Gastrocnemius medialis (tissue), 4 donors: ENCODE results near the gene CHRM1. TPM values are rescaled to one million over a fixed set of nuclear protein-coding genes. Genes with fewer than 3 reads are reported as not detected.

Experiments used
- ATAC-seq, 2 donors: fragments of 150-250 bp; one replicate each; pipeline ENCODE4 v1.9.1; 2016
- DNase-seq, 2 donors: peaks; one replicate each; pipeline ENCODE4 v3.0.0-alpha.2; 2019
- H3K27ac ChIP-seq, 4 donors: fragments of 200-600 bp; sonication (generic); 1 replicate in 1 of 4; 2 replicates in 3 of 4; pipeline ENCODE4 v1.5.1; 2016 to 2018; ENCODE audit warnings: mild to moderate bottlenecking in 2 of 4, moderate library complexity in 1 of 4
- H3K27me3 ChIP-seq, 3 donors: fragments of 200-600 bp; sonication (generic) in 2 of 3; 1 replicate in 1 of 3; 2 replicates in 2 of 3; pipeline versions ENCODE4 v1.5.1 to v1.6.0; 2016 to 2019; ENCODE audit warnings: mild to moderate bottlenecking in 1 of 3, moderate library complexity in 1 of 3
- H3K36me3 ChIP-seq, 2 donors: fragments of 200-600 bp; sonication (generic) in 1 of 2; one replicate each; pipeline ENCODE4 v1.5.1; 2017 to 2018
- H3K4me1 ChIP-seq, 2 donors: fragments of 200-600 bp; sonication (generic) in 1 of 2; one replicate each; pipeline ENCODE4 v1.5.1; 2016 to 2017; ENCODE audit warnings: mild to moderate bottlenecking in 2 of 2
- H3K4me3 ChIP-seq, 4 donors: fragments of 200-600 bp; sonication (generic) in 3 of 4; 1 replicate in 1 of 4; 2 replicates in 3 of 4; pipeline ENCODE4 v1.5.1; 2016 to 2019; ENCODE audit warnings: mild to moderate bottlenecking in 2 of 4
- H3K9me3 ChIP-seq, 3 donors: fragments of 200-600 bp; sonication (generic) in 2 of 3; 1 replicate in 1 of 3; 2 replicates in 2 of 3; pipeline ENCODE4 v1.5.1; 2016 to 2019
- CTCF ChIP-seq, 5 experiments: fragments of 450-650 bp in 3 of 5; fragments of 200-600 bp in 2 of 5; sonication (generic) in 2 of 5; IDR thresholded peaks in 4 of 5; conservative IDR thresholded peaks in 1 of 5; 1 replicate in 4 of 5; 2 replicates in 1 of 5; pipeline ENCODE4 v1.5.1; 2016 to 2019; ENCODE audit warnings: antibody characterized with exemption in 5 of 5, mild to moderate bottlenecking in 3 of 5, moderate library complexity in 3 of 5
- POLR2A ChIP-seq, 2 donors: fragments of 450-650 bp; IDR thresholded peaks; one replicate each; pipeline ENCODE4 v1.6.1; 2017; ENCODE audit warnings: antibody characterized with exemption in 2 of 2, mild to moderate bottlenecking in 2 of 2, moderate library complexity in 2 of 2
- in situ Hi-C, 4 donors: fragments of 200-750 bp; cut with MboI; loops; one replicate each; pipeline versions ENCODE4 v1.15.0 to v1.8.0; 2017; ENCODE audit warnings: low sequenced_read_pairs in 4 of 4
- intact Hi-C: fragments of 100-400 bp; cut with DNase I; formaldehyde crosslinking; loops from one replicate; pipeline ENCODE4 v1.15.1; 2023; ENCODE audit warnings: low total_unique reads
- total RNA-seq, 4 donors: library from RNA; depleted of rRNA; stranded (reverse); fragments of >200 nt; gene quantifications; one replicate each; pipeline versions ENCODE4 v1.1.0 to v1.2.3, GENCODE V29; 2016

Gene CHRM1
- total RNA-seq, 4 donors from 2014 or later: not detected

- ATAC-seq (peak in 1 of 2 donors; percentile 40), DNase-seq (no peak)
- in situ Hi-C loops: loop anchor here (5.0 kb wide), 1 partner anchor 113 kb away; no protein-coding TSS in a partner anchor
- Histone ChIP-seq H3K27ac (peak overlapping the region in 1 of 4 donors; percentile 53), H3K4me3 (no peak overlapping the region), H3K9me3 (no peaks in the 10 kb centered on the region), H3K27me3 (no peaks in the 10 kb centered on the region), H3K4me1 (peaks cover 0 to 6% of the 10 kb centered on the region in 2 donors), H3K36me3 (no peaks in the 10 kb centered on the region)
- TF ChIP-seq POLR2A (IDR thresholded peaks at IDR 0.05) (no peak), CTCF (IDR thresholded peaks at IDR 0.05 in 4 of 5, conservative IDR thresholded peaks at IDR 0.05 in 1 of 5) (peak in 4 of 5 experiments; percentile 13 to 45 (median 34))
- intact Hi-C loops: no loop called here
Measured at GRCh38 chr11:62909107-62909894, 11.9 kb downstream of the CHRM1 start.

DNA sequence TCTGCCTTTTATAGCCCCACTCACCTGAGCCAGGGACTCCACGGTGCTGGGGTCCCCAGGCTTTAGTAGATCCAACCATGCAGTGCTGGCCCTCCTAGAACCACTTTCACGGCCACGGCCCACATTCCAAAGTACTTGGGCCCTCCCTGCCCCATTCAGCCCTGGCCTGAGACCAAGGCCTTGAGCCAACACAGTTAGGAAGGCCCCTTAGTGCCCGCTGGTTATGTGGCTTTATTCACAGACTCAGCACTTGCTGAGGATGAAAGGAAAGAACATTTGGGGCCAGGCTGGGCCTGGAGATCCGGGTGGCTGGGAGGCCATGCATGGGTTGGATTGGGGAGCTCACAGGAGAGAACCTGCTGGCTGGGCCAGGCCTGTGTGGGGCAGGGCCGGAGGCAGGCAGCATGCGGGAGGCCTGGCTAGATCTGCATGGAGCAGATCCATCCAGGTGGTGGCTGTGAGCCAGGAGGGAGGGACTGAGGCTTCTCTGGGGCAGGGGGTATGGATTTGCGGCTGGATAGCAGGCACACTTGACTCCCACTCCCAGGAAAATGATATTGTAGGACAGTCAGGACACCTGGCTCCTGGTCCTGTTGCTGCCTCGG, 12.6 kb downstream of the CHRM1 start:
- no peak for DNase-seq
- TF ChIP-seq CTCF (IDR thresholded peaks at IDR 0.05 in 4 of 5, conservative IDR thresholded peaks at IDR 0.05 in 1 of 5) (no peak), POLR2A (IDR thresholded peaks at IDR 0.05) (no peak)
- H3K36me3 ChIP-seq: no peaks in the 10 kb centered on the region
- no peak for ATAC-seq
- in situ Hi-C loops (loop anchor here (5.0 kb wide), 1 partner anchor 114 kb away; no protein-coding TSS in a partner anchor), intact Hi-C loops (no loop called here)
- no peaks in the 10 kb centered on the region for H3K9me3 ChIP-seq
- no peak overlapping the region for H3K27ac ChIP-seq
- H3K4me3 ChIP-seq: no peak overlapping the region
- peaks cover 0 to 6% of the 10 kb centered on the region in 2 donors for H3K4me1 ChIP-seq
- no peaks in the 10 kb centered on the region for H3K27me3 ChIP-seq

DNA sequence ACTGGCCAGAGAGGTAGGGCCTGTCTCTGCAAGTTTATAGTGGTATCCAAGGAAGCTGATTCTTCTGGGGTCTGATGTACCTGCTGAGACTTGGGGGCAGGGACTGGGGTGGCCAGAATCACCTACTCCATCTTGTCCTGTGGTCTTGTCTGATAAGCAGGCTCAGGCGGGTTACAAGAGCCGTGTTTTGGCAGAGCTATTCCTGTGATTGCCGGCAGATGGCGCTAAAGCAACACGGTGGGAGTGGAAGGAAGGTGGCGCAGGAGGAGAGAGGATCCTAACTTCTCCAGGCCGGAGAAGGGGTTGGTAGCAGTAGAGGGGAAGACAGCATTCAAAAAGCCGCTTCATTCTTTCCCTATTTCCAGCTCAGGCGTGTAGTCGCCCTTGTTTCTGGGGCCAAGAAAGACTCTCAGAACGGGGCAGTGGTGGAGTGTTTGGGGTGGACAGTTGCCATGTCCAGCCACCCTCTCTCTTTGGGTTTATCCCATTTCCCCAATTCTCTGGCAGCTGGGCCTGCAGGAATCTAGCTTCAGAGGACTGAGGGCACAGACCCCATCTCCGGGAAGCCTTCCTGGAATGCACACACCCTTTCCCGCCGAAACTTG, 15.1 kb downstream of the CHRM1 start:
- in situ Hi-C loops: loop anchor here (5.0 kb wide), 1 partner anchor 116 kb away; no protein-coding TSS in a partner anchor

DNA sequence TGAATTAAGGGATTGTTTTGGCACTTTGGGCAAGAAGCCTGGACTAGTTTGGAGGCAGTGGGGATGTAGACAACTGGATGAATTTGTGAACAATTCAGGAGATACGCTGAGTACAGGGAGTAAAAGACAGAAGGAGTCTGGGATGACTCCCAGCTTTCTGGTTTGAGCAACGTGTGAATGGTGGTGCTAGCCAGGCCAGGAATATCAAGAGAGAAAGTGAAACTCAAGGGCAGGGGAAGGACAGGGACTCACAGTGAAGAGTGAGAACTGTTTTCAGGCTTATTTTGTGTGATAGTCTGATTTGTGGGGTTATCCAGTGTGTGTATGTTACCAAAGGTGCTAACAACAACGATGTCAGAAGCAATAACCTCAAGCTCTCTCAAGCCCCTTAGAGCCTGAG, 15.9 kb downstream of the CHRM1 start:
- intact Hi-C loops (no loop called here), in situ Hi-C loops (loop anchor here (5.0 kb wide), 1 partner anchor 117 kb away; no protein-coding TSS in a partner anchor)
- Histone ChIP-seq H3K4me1 (peaks cover 0 to 6% of the 10 kb centered on the region in 2 donors), H3K27ac (no peak overlapping the region), H3K4me3 (no peak overlapping the region), H3K36me3 (no peaks in the 10 kb centered on the region), H3K9me3 (no peaks in the 10 kb centered on the region), H3K27me3 (no peaks in the 10 kb centered on the region)
- TF ChIP-seq CTCF (IDR thresholded peaks at IDR 0.05 in 4 of 5, conservative IDR thresholded peaks at IDR 0.05 in 1 of 5) (no peak), POLR2A (IDR thresholded peaks at IDR 0.05) (no peak)
- DNase-seq (no peak), ATAC-seq (peak in 1 of 2 donors; percentile 62)

More for the DNA sequence above, 15.1 kb downstream of the CHRM1 start:
- ATAC-seq (peak; percentile 88 to 92), DNase-seq (peak; percentile 47 to 70)
- intact Hi-C loops: loop anchor here (1.0 kb wide), 1 partner anchor 118 kb away; no protein-coding TSS in a partner anchor
- TF ChIP-seq POLR2A (IDR thresholded peaks at IDR 0.05): no peak
- TF ChIP-seq CTCF (IDR thresholded peaks at IDR 0.05 in 4 of 5, conservative IDR thresholded peaks at IDR 0.05 in 1 of 5): peak; percentile 92 to 100 (median 95)
- Histone ChIP-seq H3K9me3 (no peaks in the 10 kb centered on the region), H3K4me3 (no peak overlapping the region), H3K36me3 (no peaks in the 10 kb centered on the region), H3K4me1 (peaks cover 0 to 6% of the 10 kb centered on the region in 2 donors), H3K27me3 (no peaks in the 10 kb centered on the region), H3K27ac (no peak overlapping the region)
